HL-60/S4 treated with retinoic acid at 250 ng/mL for 4 days and 3 days (cell line): Measurements from ENCODE around the gene CCDC74A.
"Not testable (repeated sequence)": the region's sequence is repeated elsewhere in the genome, so short reads cannot be mapped to it uniquely, and the experiment has no call there.

ENCODE experiments used
- in situ Hi-C: fragments of 300-500 bp; cut with MboI; formaldehyde crosslinking; loops from 2 replicates; pipeline ENCODE4 v1.7.0; 2022; ENCODE audit warnings: low sequenced_read_pairs

Gene CCDC74A

GRCh38 chr2:131528981-131529863 lies 1.5 kb downstream of the CCDC74A start:
- in situ Hi-C loops: not testable (repeated sequence)

GRCh38 chr2:131529864-131530445 lies 2.3 kb downstream of the CCDC74A start:
- in situ Hi-C loops: not testable (repeated sequence)

- in situ Hi-C loops: not testable (repeated sequence)
Observed at GRCh38 chr2:131530626-131531344, 3.1 kb downstream of the CCDC74A start.

- in situ Hi-C loops: not testable (repeated sequence)
Observed at GRCh38 chr2:131531547-131532185, 4.0 kb downstream of the CCDC74A start.

GRCh38 chr2:131532723-131533608 lies 5.3 kb downstream of the CCDC74A start:
- in situ Hi-C loops: not testable (repeated sequence)

GRCh38 chr2:131533609-131534316 lies 6.1 kb downstream of the CCDC74A start:
- in situ Hi-C loops: not testable (repeated sequence)

- in situ Hi-C loops: not testable (repeated sequence)
Observed at GRCh38 chr2:131534317-131534672, 6.6 kb downstream of the CCDC74A start.

- in situ Hi-C loops: not testable (repeated sequence)
Observed at GRCh38 chr2:131534965-131535364, 7.3 kb downstream of the CCDC74A start.

- in situ Hi-C loops: no loop called here
Observed at GRCh38 chr2:131535526-131535925, 7.8 kb downstream of the CCDC74A start.

GRCh38 chr2:131535951-131536826 lies 8.5 kb downstream of the CCDC74A start:
- in situ Hi-C loops: not testable (repeated sequence)

GRCh38 chr2:131536841-131537240 lies 9.2 kb downstream of the CCDC74A start:
- in situ Hi-C loops: not testable (repeated sequence)

GRCh38 chr2:131538856-131539255 lies 11.2 kb downstream of the CCDC74A start:
- in situ Hi-C loops: not testable (repeated sequence)

GRCh38 chr2:131542438-131543384 lies 15.0 kb downstream of the CCDC74A start:
- in situ Hi-C loops: no loop called here

GRCh38 chr2:131543385-131543891 lies 15.8 kb downstream of the CCDC74A start:
- in situ Hi-C loops: no loop called here

- in situ Hi-C loops: not testable (repeated sequence)
Observed at GRCh38 chr2:131544006-131544812, 16.5 kb downstream of the CCDC74A start.

GRCh38 chr2:131544813-131545165 lies 17.1 kb downstream of the CCDC74A start:
- in situ Hi-C loops: not testable (repeated sequence)

GRCh38 chr2:131552871-131553270 lies 25.2 kb downstream of the CCDC74A start:
- in situ Hi-C loops: no loop called here
